Smooth muscle cell (in vitro differentiated cells): ENCODE data around the gene ABT1. TPM values are rescaled to one million over a fixed set of nuclear protein-coding genes. Genes with fewer than 3 reads are reported as not detected.

Experiments used
- DNase-seq: peaks from one replicate; lab custom pipeline; 2025; ENCODE audit not compliant: unreplicated experiment; lab: John Stamatoyannopoulos, UW
- H2AFZ ChIP-seq: fragments of 200-600 bp; sonication (generic); 2 replicates; pipeline ENCODE4 v1.6.0; 2016; ENCODE audit warnings: antibody characterized with exemption, low read depth, mild to moderate bottlenecking
- H3F3A ChIP-seq: fragments of 200-600 bp; sonication (generic); 2 replicates; pipeline ENCODE4 v1.6.0; 2017; ENCODE audit warnings: antibody characterized with exemption, low read depth
- H3K27ac ChIP-seq: fragments of 200-600 bp; sonication (generic); 2 replicates; pipeline ENCODE4 v1.5.1; 2016; ENCODE audit warnings: low read depth, mild to moderate bottlenecking
- H3K27me3 ChIP-seq: fragments of 200-600 bp; sonication (generic); 2 replicates; pipeline ENCODE4 v1.6.1; 2016; ENCODE audit warnings: low read depth, mild to moderate bottlenecking
- H3K36me3 ChIP-seq: fragments of 200-600 bp; sonication (generic); 2 replicates; pipeline ENCODE4 v1.5.1; 2016; ENCODE audit warnings: low read depth
- H3K4me1 ChIP-seq: fragments of 200-600 bp; sonication (generic); 2 replicates; pipeline ENCODE4 v1.5.1; 2016; ENCODE audit warnings: low read depth
- H3K4me2 ChIP-seq: fragments of 200-600 bp; sonication (generic); 2 replicates; pipeline ENCODE4 v1.6.0; 2016; ENCODE audit warnings: mild to moderate bottlenecking
- H3K4me3 ChIP-seq: fragments of 200-600 bp; sonication (generic); 2 replicates; pipeline ENCODE4 v1.5.1; 2016; ENCODE audit warnings: mild to moderate bottlenecking
- H3K79me2 ChIP-seq: fragments of 200-600 bp; sonication (generic); 2 replicates; pipeline ENCODE4 v1.6.0; 2016; ENCODE audit warnings: low read depth, mild to moderate bottlenecking
- H3K9ac ChIP-seq: fragments of 200-600 bp; sonication (generic); 2 replicates; pipeline ENCODE4 v1.6.0; 2016; ENCODE audit warnings: low read depth
- H3K9me3 ChIP-seq: fragments of 200-600 bp; sonication (generic); replicated peaks from 2 replicates; pipeline ENCODE4 v1.5.1; 2016; ENCODE audit warnings: low read depth
- H4K20me1 ChIP-seq: fragments of 200-600 bp; sonication (generic); 2 replicates; pipeline ENCODE4 v1.6.0; 2016; ENCODE audit warnings: low read depth
- WGBS: methylation state at CpG from one replicate; pipeline ENCODE4 v1.1.7; 2016; ENCODE audit warnings: low lambda C conversion rate; 5-methylcytosine and 5-hydroxymethylcytosine counted together
- polyA plus RNA-seq: library from polyadenylated mRNA; unstranded; fragments of >200 nt; fragmentation: Nextera tagmentation; extraction: Ambion mirVana; gene quantifications from 2 replicates; pipeline ENCODE4 v1.2.1, GENCODE V29; 2016
- total RNA-seq: library from RNA; depleted of rRNA; stranded (reverse); fragments of >200 nt; gene quantifications from 2 replicates; pipeline ENCODE4 v1.2.3, GENCODE V29; 2014
- TF ChIP-seq, protein P1 (sequence below): fragments of 200-600 bp; sonication (generic); IDR thresholded peaks from 2 replicates; pipeline ENCODE4 v1.5.1; 2017; ENCODE audit warnings: borderline replicate concordance, mild to moderate bottlenecking, antibody characterized with exemption; ENCODE audit not compliant: insufficient read depth, poor library complexity, severe bottlenecking

The ABT1 gene
- total and polyA plus RNA-seq, 2 experiments from 2014 or later, result 22.8 to 34.9 TPM

DNA sequence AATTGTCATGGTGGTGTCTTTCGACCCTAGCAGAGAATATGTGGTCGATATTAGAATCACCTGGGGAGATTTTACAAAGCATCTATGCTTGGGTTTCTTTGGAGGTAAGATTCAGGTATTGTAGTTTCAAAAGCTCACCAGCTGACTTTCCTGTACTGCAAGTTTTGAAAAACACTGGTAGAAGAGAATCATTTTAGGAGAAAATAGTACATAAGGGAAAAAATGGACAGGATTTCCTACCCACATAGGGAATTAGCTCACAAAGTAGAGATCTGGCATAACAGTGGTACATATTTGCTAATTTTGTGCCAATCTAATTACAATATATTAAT, 27.4 kb upstream of the ABT1 start:
- no peak overlapping the region for H3K9ac ChIP-seq
- H2AFZ ChIP-seq, result peak overlapping the region; percentile 89
- no peak for DNase-seq
- H4K20me1 ChIP-seq, result no peaks in the 10 kb centered on the region
- H3F3A ChIP-seq, result peaks cover 6% of the 10 kb centered on the region
- TF ChIP-seq, protein P1, sequence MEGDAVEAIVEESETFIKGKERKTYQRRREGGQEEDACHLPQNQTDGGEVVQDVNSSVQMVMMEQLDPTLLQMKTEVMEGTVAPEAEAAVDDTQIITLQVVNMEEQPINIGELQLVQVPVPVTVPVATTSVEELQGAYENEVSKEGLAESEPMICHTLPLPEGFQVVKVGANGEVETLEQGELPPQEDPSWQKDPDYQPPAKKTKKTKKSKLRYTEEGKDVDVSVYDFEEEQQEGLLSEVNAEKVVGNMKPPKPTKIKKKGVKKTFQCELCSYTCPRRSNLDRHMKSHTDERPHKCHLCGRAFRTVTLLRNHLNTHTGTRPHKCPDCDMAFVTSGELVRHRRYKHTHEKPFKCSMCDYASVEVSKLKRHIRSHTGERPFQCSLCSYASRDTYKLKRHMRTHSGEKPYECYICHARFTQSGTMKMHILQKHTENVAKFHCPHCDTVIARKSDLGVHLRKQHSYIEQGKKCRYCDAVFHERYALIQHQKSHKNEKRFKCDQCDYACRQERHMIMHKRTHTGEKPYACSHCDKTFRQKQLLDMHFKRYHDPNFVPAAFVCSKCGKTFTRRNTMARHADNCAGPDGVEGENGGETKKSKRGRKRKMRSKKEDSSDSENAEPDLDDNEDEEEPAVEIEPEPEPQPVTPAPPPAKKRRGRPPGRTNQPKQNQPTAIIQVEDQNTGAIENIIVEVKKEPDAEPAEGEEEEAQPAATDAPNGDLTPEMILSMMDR, result no peak
- 10% methylated on average over 2 of the region's 2 CpGs for WGBS
- no peaks in the 10 kb centered on the region for H3K79me2 ChIP-seq
- peak overlapping the region; percentile 94 for H3K4me2 ChIP-seq
- no peak overlapping the region for H3K27ac ChIP-seq
- H3K4me3 ChIP-seq, result peak overlapping the region; percentile 98
- no peaks in the 10 kb centered on the region for H3K9me3 ChIP-seq
- H3K27me3 ChIP-seq, result no peaks in the 10 kb centered on the region
- H3K36me3 ChIP-seq, result no peaks in the 10 kb centered on the region
- H3K4me1 ChIP-seq, result no peaks in the 10 kb centered on the region

DNA sequence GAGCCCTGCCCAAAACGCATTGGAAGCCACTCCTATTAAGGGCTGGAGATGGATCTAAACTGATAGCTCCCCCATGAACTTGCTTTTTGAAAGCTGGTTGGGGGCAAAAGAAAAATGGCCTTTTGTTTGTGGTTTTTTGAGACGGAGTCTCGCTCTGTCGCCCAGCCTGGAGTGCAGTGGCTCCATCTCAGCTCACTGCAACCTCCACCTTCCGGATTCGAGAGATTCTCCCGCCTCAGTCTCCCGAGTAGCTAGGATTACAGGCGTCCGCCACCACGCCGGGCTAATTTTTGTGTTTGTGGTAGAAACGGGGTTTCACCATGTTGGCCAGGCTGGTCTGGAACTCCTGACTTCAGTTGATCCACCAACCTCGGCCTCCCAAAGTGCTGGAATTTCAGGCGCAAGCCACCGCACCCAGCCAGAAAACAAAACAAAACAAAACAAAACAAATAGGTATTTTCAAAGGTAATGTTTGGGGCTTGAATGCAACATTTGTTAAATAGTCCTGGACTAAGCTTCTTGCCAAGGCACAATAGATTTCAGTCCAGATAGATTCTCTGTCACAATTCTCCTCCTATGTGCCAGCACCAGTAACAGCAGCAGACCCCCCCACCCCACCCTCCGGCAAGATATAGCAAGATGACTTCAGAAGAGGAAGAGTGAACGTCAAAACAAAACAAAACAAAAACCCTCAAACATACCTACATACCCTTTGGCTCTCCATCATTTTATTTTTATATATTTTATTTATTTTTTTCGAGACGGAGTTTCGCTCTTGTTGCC, 26.5 kb upstream of the ABT1 start:
- H4K20me1 ChIP-seq, result no peaks in the 10 kb centered on the region
- no peak overlapping the region for H3K4me3 ChIP-seq
- no peaks in the 10 kb centered on the region for H3K27me3 ChIP-seq
- 94% methylated on average over 21 of the region's 21 CpGs for WGBS
- no peaks in the 10 kb centered on the region for H3K79me2 ChIP-seq
- no peak overlapping the region for H2AFZ ChIP-seq
- H3K9me3 ChIP-seq, result no peaks in the 10 kb centered on the region
- H3F3A ChIP-seq, result peaks cover 6% of the 10 kb centered on the region
- H3K36me3 ChIP-seq, result no peaks in the 10 kb centered on the region
- no peak for DNase-seq
- no peak overlapping the region for H3K27ac ChIP-seq
- H3K4me2 ChIP-seq, result no peak overlapping the region
- H3K9ac ChIP-seq, result no peak overlapping the region
- TF ChIP-seq, protein P1, result no peak
- H3K4me1 ChIP-seq, result no peaks in the 10 kb centered on the region

DNA sequence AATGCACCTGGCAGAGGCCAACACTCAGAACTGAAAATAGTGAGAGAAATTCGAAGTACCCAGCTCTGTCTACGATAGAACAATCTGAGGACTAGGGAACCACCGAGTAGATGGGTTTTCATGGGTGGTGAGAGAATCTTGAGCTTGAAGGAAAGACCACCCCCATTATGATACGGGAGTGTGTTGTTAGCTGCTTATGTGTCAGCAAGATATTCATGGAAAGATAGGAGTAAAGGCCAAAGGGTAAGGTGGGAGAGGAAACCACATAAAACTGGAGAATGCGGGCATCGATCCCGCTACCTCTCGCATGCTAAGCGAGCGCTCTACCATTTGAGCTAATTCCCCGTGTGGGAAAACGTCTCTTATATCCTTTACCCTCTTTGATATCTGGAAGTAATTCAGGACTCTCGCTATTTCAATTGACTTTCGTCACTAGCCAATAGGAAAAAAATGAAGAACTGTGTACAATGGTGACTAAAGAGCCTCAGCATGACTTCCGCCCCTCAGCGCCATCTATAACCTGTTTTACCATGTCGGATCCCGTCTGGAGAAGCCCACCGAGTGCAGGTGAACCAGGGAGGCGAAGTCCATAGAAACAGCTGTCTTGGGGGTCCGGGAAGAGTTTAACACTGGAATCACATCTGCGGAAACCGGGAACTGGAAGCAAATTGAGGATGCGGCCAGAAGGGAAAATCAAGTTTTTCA, 25.0 kb upstream of the ABT1 start:
- Histone ChIP-seq H3K9me3 (no peaks in the 10 kb centered on the region), H3K36me3 (no peaks in the 10 kb centered on the region), H3K27me3 (no peaks in the 10 kb centered on the region), H3K9ac (peak overlapping the region; percentile 25), H3F3A (peaks cover 6% of the 10 kb centered on the region), H3K27ac (peak overlapping the region; percentile 50), H4K20me1 (no peaks in the 10 kb centered on the region), H3K79me2 (no peaks in the 10 kb centered on the region), H2AFZ (peak overlapping the region; percentile 88), H3K4me2 (peak overlapping the region; percentile 87), H3K4me3 (peak overlapping the region; percentile 62), H3K4me1 (no peaks in the 10 kb centered on the region)
- TF ChIP-seq, protein P1, result no peak
- no peak for DNase-seq
- WGBS, result 7% methylated on average over 24 of the region's 24 CpGs

DNA sequence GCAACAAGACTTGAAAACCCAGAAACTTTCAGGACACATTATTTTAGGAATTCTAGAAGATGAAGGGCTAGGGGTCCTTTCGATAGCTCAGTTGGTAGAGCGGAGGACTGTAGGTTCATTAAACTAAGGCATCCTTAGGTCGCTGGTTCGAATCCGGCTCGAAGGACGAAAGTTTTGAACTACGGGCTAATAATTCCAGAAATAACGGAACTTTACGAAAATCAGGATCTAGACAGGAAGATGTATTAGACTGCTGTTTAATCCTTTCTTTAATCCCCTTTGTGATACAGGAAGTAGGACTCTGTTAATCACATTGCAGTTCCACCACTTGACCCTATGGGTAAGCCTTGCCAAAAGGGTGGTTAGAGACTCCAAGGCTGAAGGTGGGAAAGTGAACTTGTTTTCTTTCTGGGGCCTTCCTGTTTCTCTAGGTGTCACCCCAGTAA, 21.2 kb upstream of the ABT1 start:
- no peak for DNase-seq
- no peak overlapping the region for H3K4me3 ChIP-seq
- H3K9ac ChIP-seq, result no peak overlapping the region
- H4K20me1 ChIP-seq, result no peaks in the 10 kb centered on the region
- H3K36me3 ChIP-seq, result no peaks in the 10 kb centered on the region
- no peaks in the 10 kb centered on the region for H3K27me3 ChIP-seq
- peak overlapping the region; percentile 75 for H2AFZ ChIP-seq
- no peaks in the 10 kb centered on the region for H3K4me1 ChIP-seq
- H3K9me3 ChIP-seq, result no peaks in the 10 kb centered on the region
- no peak overlapping the region for H3K4me2 ChIP-seq
- no peak overlapping the region for H3K27ac ChIP-seq
- peaks cover 6% of the 10 kb centered on the region for H3F3A ChIP-seq
- no peaks in the 10 kb centered on the region for H3K79me2 ChIP-seq
- TF ChIP-seq, protein P1, result no peak
- WGBS, result 28% methylated on average over 10 of the region's 10 CpGs
